ENCODE results near the gene DOCK3.
"Not testable (repeated sequence)": the region's sequence is repeated elsewhere in the genome, so short reads cannot be mapped to it uniquely, and the experiment has no call there.

DOCK3 gene

GRCh38 chr3:51082363-51082762 lies 407.6 kb downstream of the DOCK3 start:
- no peak for DNase-seq (ENCODE audit: low read depth in 4 of 4, low spot score in 1 of 4)

GRCh38 chr3:51083490-51083889 lies 408.8 kb downstream of the DOCK3 start:
- DNase-seq (ENCODE audit: low read depth in 4 of 4, low spot score in 1 of 4) = no peak

- not testable (repeated sequence) for DNase-seq (ENCODE audit: low read depth in 4 of 4, low spot score in 1 of 4)
Observed at GRCh38 chr3:51092141-51092540, 417.4 kb downstream of the DOCK3 start.

- not testable (repeated sequence) for DNase-seq (ENCODE audit: low read depth in 4 of 4, low spot score in 1 of 4)
Observed at GRCh38 chr3:51094838-51095237, 420.1 kb downstream of the DOCK3 start.

GRCh38 chr3:51099794-51100535 lies 425.2 kb downstream of the DOCK3 start:
- peak in 1 of 4 experiments; percentile 1 for DNase-seq (ENCODE audit: low read depth in 4 of 4, low spot score in 1 of 4)

GRCh38 chr3:51100536-51100851 lies 425.8 kb downstream of the DOCK3 start:
- no peak for DNase-seq (ENCODE audit: low read depth in 4 of 4, low spot score in 1 of 4)

GRCh38 chr3:51102396-51102795 lies 427.7 kb downstream of the DOCK3 start:
- no peak for DNase-seq (ENCODE audit: low read depth in 4 of 4, low spot score in 1 of 4)

- no peak for DNase-seq (ENCODE audit: low read depth in 4 of 4, low spot score in 1 of 4)
Observed at GRCh38 chr3:51106242-51106876, 431.6 kb downstream of the DOCK3 start.

GRCh38 chr3:51110586-51110985 lies 435.9 kb downstream of the DOCK3 start:
- DNase-seq (ENCODE audit: low read depth in 4 of 4, low spot score in 1 of 4) = no peak

- no peak for DNase-seq (ENCODE audit: low read depth in 4 of 4, low spot score in 1 of 4)
Observed at GRCh38 chr3:51122944-51123343, 448.2 kb downstream of the DOCK3 start.

- DNase-seq (ENCODE audit: low read depth in 4 of 4, low spot score in 1 of 4) = no peak
Observed at GRCh38 chr3:51123531-51123930, 448.8 kb downstream of the DOCK3 start.

- DNase-seq (ENCODE audit: low read depth in 4 of 4, low spot score in 1 of 4) = not testable (repeated sequence)
Observed at GRCh38 chr3:51131607-51132006, 456.9 kb downstream of the DOCK3 start.

GRCh38 chr3:51137715-51138114 lies 463.0 kb downstream of the DOCK3 start:
- DNase-seq (ENCODE audit: low read depth in 4 of 4, low spot score in 1 of 4) = no peak

GRCh38 chr3:51139616-51140015 lies 464.9 kb downstream of the DOCK3 start:
- DNase-seq (ENCODE audit: low read depth in 4 of 4, low spot score in 1 of 4) = no peak

GRCh38 chr3:51141573-51141972 lies 466.8 kb downstream of the DOCK3 start:
- no peak for DNase-seq (ENCODE audit: low read depth in 4 of 4, low spot score in 1 of 4)

- DNase-seq (ENCODE audit: low read depth in 4 of 4, low spot score in 1 of 4) = no peak
Observed at GRCh38 chr3:51145811-51146585, 471.3 kb downstream of the DOCK3 start.

- DNase-seq (ENCODE audit: low read depth in 4 of 4, low spot score in 1 of 4) = no peak
Observed at GRCh38 chr3:51146781-51147180, 472.1 kb downstream of the DOCK3 start.

- no peak for DNase-seq (ENCODE audit: low read depth in 4 of 4, low spot score in 1 of 4)
Observed at GRCh38 chr3:51156147-51156546, 481.4 kb downstream of the DOCK3 start.

- no peak for DNase-seq (ENCODE audit: low read depth in 4 of 4, low spot score in 1 of 4)
Observed at GRCh38 chr3:51163051-51163450, 488.3 kb downstream of the DOCK3 start.

GRCh38 chr3:51173518-51174271 lies 499.0 kb downstream of the DOCK3 start:
- DNase-seq (ENCODE audit: low read depth in 4 of 4, low spot score in 1 of 4) = no peak

GRCh38 chr3:51176923-51177322 lies 502.2 kb downstream of the DOCK3 start:
- DNase-seq (ENCODE audit: low read depth in 4 of 4, low spot score in 1 of 4) = no peak
